Activated naive CD8-positive, alpha-beta T cell treated with anti-CD3 and anti-CD28 coated beads, Interleukin-2, amount 10 ng/mL, durations not matched to agents 7 days and 5 days (primary cell): Measurements from ENCODE around the gene GDPD4. TPM values are rescaled to one million over a fixed set of nuclear protein-coding genes. Genes with fewer than 3 reads are reported as not detected.

Experiments used
- ATAC-seq: fragments of 150-1000 bp; cut with Tn5 transposase; one replicate; pipeline ENCODE4 v1.10.0; 2021; ENCODE audit warnings: low read depth, moderate library complexity
- POLR2A ChIA-PET: fragments of 350-600 bp; sonication (Branson Sonifier 250); formaldehyde crosslinking; loops from one replicate; lab custom pipeline; 2021; ENCODE audit warnings: antibody characterized with exemption; lab: Charles Lee
- DNase-seq: peaks from one replicate; pipeline ENCODE4 v3.0.0; 2021
- H3K27ac Mint-ChIP-seq: one replicate; pipeline ENCODE4 v1.8.0; 2022; ENCODE audit warnings: mild to moderate bottlenecking, mixed read lengths
- H3K27me3 Mint-ChIP-seq: one replicate; pipeline ENCODE4 v1.8.0; 2022; ENCODE audit warnings: mild to moderate bottlenecking, moderate library complexity, mixed read lengths
- H3K36me3 Mint-ChIP-seq: one replicate; pipeline ENCODE4 v1.8.0; 2021; ENCODE audit warnings: mild to moderate bottlenecking, mixed read lengths
- H3K4me1 Mint-ChIP-seq: one replicate; pipeline ENCODE4 v1.8.0; 2021; ENCODE audit warnings: mixed read lengths
- H3K4me3 Mint-ChIP-seq: one replicate; pipeline ENCODE4 v1.8.0; 2022; ENCODE audit warnings: mild to moderate bottlenecking, moderate library complexity, mixed read lengths
- H3K9me3 Mint-ChIP-seq: one replicate; pipeline ENCODE4 v1.8.0; 2021; ENCODE audit warnings: mixed read lengths
- total RNA-seq, 2 experiments: library from RNA; stranded (reverse); gene quantifications; one replicate each; pipeline ENCODE4 v1.2.3, GENCODE V29; 2021

Gene GDPD4
- total RNA-seq, 2 experiments from 2014 or later: not detected

GRCh38 chr11:77172666-77172982, 128.9 kb downstream of the GDPD4 start:
- H3K27me3 Mint-ChIP-seq: no peaks in the 10 kb centered on the region
- ATAC-seq: no peak

GRCh38 chr11:77171885-77172665, 129.4 kb downstream of the GDPD4 start:
- H3K4me3 Mint-ChIP-seq: no peak overlapping the region
- peaks cover 4% of the 10 kb centered on the region for H3K4me1 Mint-ChIP-seq
- DNase-seq (no peak), ATAC-seq (no peak)
- no peaks in the 10 kb centered on the region for H3K9me3 Mint-ChIP-seq
- H3K36me3 Mint-ChIP-seq: no peaks in the 10 kb centered on the region
- no peaks in the 10 kb centered on the region for H3K27me3 Mint-ChIP-seq
- POLR2A ChIA-PET: no interaction called here
- no peak overlapping the region for H3K27ac Mint-ChIP-seq

More at GRCh38 chr11:77172666-77172982, 128.9 kb downstream of the GDPD4 start:
- no peak for DNase-seq
- Mint-ChIP-seq H3K4me3 (no peak overlapping the region), H3K9me3 (no peaks in the 10 kb centered on the region), H3K27ac (no peak overlapping the region), H3K36me3 (no peaks in the 10 kb centered on the region), H3K4me1 (peaks cover 1% of the 10 kb centered on the region)
- POLR2A ChIA-PET: no interaction called here

- Mint-ChIP-seq H3K27me3 (no peaks in the 10 kb centered on the region), H3K36me3 (no peaks in the 10 kb centered on the region), H3K9me3 (no peaks in the 10 kb centered on the region), H3K4me1 (peaks cover 4% of the 10 kb centered on the region), H3K4me3 (no peak overlapping the region), H3K27ac (no peak overlapping the region)
- POLR2A ChIA-PET: no interaction called here
- DNase-seq (no peak), ATAC-seq (no peak)
Measured at GRCh38 chr11:77171254-77171653, 130.2 kb downstream of the GDPD4 start.

- Mint-ChIP-seq H3K27me3 (peaks cover 5% of the 10 kb centered on the region), H3K4me3 (no peak overlapping the region), H3K4me1 (peaks cover 4% of the 10 kb centered on the region), H3K9me3 (no peaks in the 10 kb centered on the region), H3K36me3 (no peaks in the 10 kb centered on the region), H3K27ac (no peak overlapping the region)
- DNase-seq (no peak), ATAC-seq (no peak)
- POLR2A ChIA-PET: interaction anchor here (1.3 kb wide), 1 partner anchor 14 kb away, joined by 4 read pairs; no protein-coding TSS in a partner anchor
Measured at GRCh38 chr11:77170107-77170506, 131.4 kb downstream of the GDPD4 start.

GRCh38 chr11:77167791-77168190, 133.7 kb downstream of the GDPD4 start:
- H3K9me3 Mint-ChIP-seq: no peaks in the 10 kb centered on the region
- H3K4me3 Mint-ChIP-seq: no peak overlapping the region
- DNase-seq: no peak
- H3K27me3 Mint-ChIP-seq: peaks cover 5% of the 10 kb centered on the region
- H3K36me3 Mint-ChIP-seq: no peaks in the 10 kb centered on the region
- no peak for ATAC-seq
- POLR2A ChIA-PET: no interaction called here
- H3K27ac Mint-ChIP-seq: no peak overlapping the region
- H3K4me1 Mint-ChIP-seq: peaks cover 4% of the 10 kb centered on the region

GRCh38 chr11:77167111-77167626, 134.3 kb downstream of the GDPD4 start:
- Mint-ChIP-seq H3K36me3 (no peaks in the 10 kb centered on the region), H3K9me3 (no peaks in the 10 kb centered on the region), H3K27ac (no peak overlapping the region), H3K27me3 (peaks cover 9% of the 10 kb centered on the region), H3K4me3 (no peak overlapping the region), H3K4me1 (peaks cover 4% of the 10 kb centered on the region)
- POLR2A ChIA-PET: no interaction called here
- ATAC-seq (no peak), DNase-seq (no peak)

Other genes starting within 250 kb of the GDPD4 start
- gene CAPN5, start 234.7 kb downstream of the GDPD4 start, total RNA-seq: 1 to 10 TPM; 2.8 to 3.8 TPM
- not detected for gene OMP, start 198.8 kb downstream of the GDPD4 start, total RNA-seq
- under 1 TPM; 0.22 to 0.37 TPM for gene MYO7A, start 173.4 kb downstream of the GDPD4 start, total RNA-seq
- gene PAK1, start 172.4 kb upstream of the GDPD4 start, total RNA-seq: 10 to 100 TPM; 77.2 to 83.6 TPM